Tibial artery (tissue), 4 donors: ENCODE data around the gene ATP13A4.

Experiments
- DNase-seq, 2 donors: peaks; one replicate each; pipeline ENCODE4 v3.0.0-alpha.2; 2019
- H3K27ac ChIP-seq, 2 donors: fragments of 200-600 bp; sonication (generic) in 1 of 2; 1 replicate in 1 of 2; 2 replicates in 1 of 2; pipeline ENCODE4 v1.5.1; 2018 to 2019; ENCODE audit warnings: mild to moderate bottlenecking in 1 of 2
- H3K27me3 ChIP-seq, 2 donors: fragments of 200-600 bp; sonication (generic) in 1 of 2; one replicate each; pipeline versions ENCODE4 v1.5.1 to v1.6.0; 2016 to 2019
- H3K36me3 ChIP-seq, 3 donors: fragments of 200-600 bp; sonication (generic) in 2 of 3; one replicate each; pipeline ENCODE4 v1.5.1; 2016 to 2019; ENCODE audit warnings: mild to moderate bottlenecking in 2 of 3
- H3K4me1 ChIP-seq, 4 donors: fragments of 200-600 bp; sonication (generic) in 2 of 4; 1 replicate in 3 of 4; 2 replicates in 1 of 4; pipeline ENCODE4 v1.5.1; 2016 to 2019
- H3K4me3 ChIP-seq, 2 donors: fragments of 200-600 bp; sonication (generic) in 1 of 2; 1 replicate in 1 of 2; 2 replicates in 1 of 2; pipeline ENCODE4 v1.5.1; 2018 to 2019; ENCODE audit warnings: mild to moderate bottlenecking in 2 of 2
- H3K9me3 ChIP-seq, 3 donors: fragments of 200-600 bp; sonication (generic) in 1 of 3; one replicate each; pipeline ENCODE4 v1.5.1; 2016 to 2019
- intact Hi-C: fragments of 100-400 bp; cut with DNase I; formaldehyde crosslinking; loops from one replicate; pipeline ENCODE4 v1.15.0; 2023; ENCODE audit warnings: low total_unique reads
- TF ChIP-seq, protein P1 (sequence below), 2 experiments: fragments of 200-600 bp in 1 of 2; fragments of 450-650 bp in 1 of 2; IDR thresholded peaks; one replicate each; pipeline ENCODE4 v1.5.1; 2017 to 2019; ENCODE audit warnings: antibody characterized with exemption in 2 of 2, mild to moderate bottlenecking in 1 of 2, moderate library complexity in 1 of 2

Gene ATP13A4

GRCh38 chr3:193474446-193474845 is 80.2 kb downstream of the ATP13A4 start:
- Histone ChIP-seq H3K27me3 (no peaks in the 10 kb centered on the region), H3K9me3 (no peaks in the 10 kb centered on the region), H3K4me1 (no peaks in the 10 kb centered on the region), H3K27ac (no peak overlapping the region), H3K4me3 (no peak overlapping the region), H3K36me3 (no peaks in the 10 kb centered on the region)
- intact Hi-C loops = no loop called here
- TF ChIP-seq, protein P1, sequence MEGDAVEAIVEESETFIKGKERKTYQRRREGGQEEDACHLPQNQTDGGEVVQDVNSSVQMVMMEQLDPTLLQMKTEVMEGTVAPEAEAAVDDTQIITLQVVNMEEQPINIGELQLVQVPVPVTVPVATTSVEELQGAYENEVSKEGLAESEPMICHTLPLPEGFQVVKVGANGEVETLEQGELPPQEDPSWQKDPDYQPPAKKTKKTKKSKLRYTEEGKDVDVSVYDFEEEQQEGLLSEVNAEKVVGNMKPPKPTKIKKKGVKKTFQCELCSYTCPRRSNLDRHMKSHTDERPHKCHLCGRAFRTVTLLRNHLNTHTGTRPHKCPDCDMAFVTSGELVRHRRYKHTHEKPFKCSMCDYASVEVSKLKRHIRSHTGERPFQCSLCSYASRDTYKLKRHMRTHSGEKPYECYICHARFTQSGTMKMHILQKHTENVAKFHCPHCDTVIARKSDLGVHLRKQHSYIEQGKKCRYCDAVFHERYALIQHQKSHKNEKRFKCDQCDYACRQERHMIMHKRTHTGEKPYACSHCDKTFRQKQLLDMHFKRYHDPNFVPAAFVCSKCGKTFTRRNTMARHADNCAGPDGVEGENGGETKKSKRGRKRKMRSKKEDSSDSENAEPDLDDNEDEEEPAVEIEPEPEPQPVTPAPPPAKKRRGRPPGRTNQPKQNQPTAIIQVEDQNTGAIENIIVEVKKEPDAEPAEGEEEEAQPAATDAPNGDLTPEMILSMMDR (IDR thresholded peaks at IDR 0.05) = no peak
- no peak for DNase-seq

- H3K27me3 ChIP-seq = no peaks in the 10 kb centered on the region
- no peak overlapping the region for H3K4me3 ChIP-seq
- DNase-seq = no peak
- TF ChIP-seq, protein P1 (IDR thresholded peaks at IDR 0.05) = no peak
- H3K9me3 ChIP-seq = no peaks in the 10 kb centered on the region
- no peak overlapping the region for H3K27ac ChIP-seq
- H3K4me1 ChIP-seq = no peaks in the 10 kb centered on the region
- no peaks in the 10 kb centered on the region for H3K36me3 ChIP-seq
- intact Hi-C loops = no loop called here
Measured at GRCh38 chr3:193470710-193471109, 84.0 kb downstream of the ATP13A4 start.

GRCh38 chr3:193465992-193466608 is 88.6 kb downstream of the ATP13A4 start:
- Histone ChIP-seq H3K9me3 (no peaks in the 10 kb centered on the region), H3K36me3 (no peaks in the 10 kb centered on the region), H3K4me1 (no peaks in the 10 kb centered on the region), H3K4me3 (no peak overlapping the region), H3K27ac (no peak overlapping the region), H3K27me3 (no peaks in the 10 kb centered on the region)
- intact Hi-C loops = loop anchor here (1.0 kb wide), 1 partner anchor 31 kb away; no protein-coding TSS in a partner anchor
- TF ChIP-seq, protein P1 (IDR thresholded peaks at IDR 0.05) = no peak
- no peak for DNase-seq

DNA sequence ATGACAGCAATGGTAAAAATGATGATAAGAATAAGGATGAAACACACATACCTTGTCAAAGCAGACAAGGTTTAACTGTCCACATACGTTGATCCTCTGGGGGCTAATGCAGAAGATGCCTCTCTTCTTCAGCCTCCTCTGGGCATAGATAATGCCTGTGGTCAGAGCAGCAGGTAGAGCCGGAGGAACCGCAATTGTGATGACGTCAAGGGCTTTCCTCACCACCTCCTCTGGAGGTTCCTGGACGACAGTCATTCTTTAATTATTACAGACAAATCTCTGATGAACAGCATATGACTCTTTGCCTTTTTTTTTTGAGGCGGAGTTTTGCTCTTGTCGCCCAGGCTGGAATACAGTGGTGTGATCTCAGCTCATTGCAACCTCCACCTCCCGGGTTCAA is 89.8 kb downstream of the ATP13A4 start:
- Histone ChIP-seq H3K27ac (no peak overlapping the region), H3K27me3 (no peaks in the 10 kb centered on the region), H3K4me3 (no peak overlapping the region), H3K9me3 (no peaks in the 10 kb centered on the region), H3K36me3 (no peaks in the 10 kb centered on the region), H3K4me1 (no peaks in the 10 kb centered on the region)
- intact Hi-C loops = loop anchor here (1.0 kb wide), 1 partner anchor 32 kb away; no protein-coding TSS in a partner anchor
- no peak for DNase-seq
- TF ChIP-seq, protein P1 (IDR thresholded peaks at IDR 0.05) = no peak

DNA sequence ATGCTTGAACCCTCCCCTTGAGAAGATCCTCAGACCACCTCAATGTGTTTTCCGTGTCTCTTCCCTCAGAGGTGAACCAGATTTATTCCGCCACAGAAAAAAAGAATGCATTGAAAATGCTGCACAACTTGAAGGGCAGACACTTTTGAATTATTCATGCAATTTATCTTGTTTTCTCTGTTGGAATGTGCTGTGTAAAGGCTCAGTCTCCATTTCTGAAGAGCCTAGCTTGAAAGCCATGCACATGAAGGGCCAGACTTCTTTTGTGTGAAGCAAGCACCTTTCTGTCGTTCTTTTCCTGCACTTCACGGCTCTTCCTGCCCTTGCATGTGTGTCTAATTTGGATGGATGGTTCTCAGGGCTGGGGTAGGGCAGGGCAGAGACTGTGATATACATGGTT is 97.2 kb downstream of the ATP13A4 start:
- Histone ChIP-seq H3K4me1 (no peaks in the 10 kb centered on the region), H3K9me3 (no peaks in the 10 kb centered on the region), H3K4me3 (no peak overlapping the region), H3K27ac (no peak overlapping the region), H3K27me3 (no peaks in the 10 kb centered on the region), H3K36me3 (no peaks in the 10 kb centered on the region)
- no peak for DNase-seq
- TF ChIP-seq, protein P1 (IDR thresholded peaks at IDR 0.05) = no peak
- intact Hi-C loops = no loop called here

DNA sequence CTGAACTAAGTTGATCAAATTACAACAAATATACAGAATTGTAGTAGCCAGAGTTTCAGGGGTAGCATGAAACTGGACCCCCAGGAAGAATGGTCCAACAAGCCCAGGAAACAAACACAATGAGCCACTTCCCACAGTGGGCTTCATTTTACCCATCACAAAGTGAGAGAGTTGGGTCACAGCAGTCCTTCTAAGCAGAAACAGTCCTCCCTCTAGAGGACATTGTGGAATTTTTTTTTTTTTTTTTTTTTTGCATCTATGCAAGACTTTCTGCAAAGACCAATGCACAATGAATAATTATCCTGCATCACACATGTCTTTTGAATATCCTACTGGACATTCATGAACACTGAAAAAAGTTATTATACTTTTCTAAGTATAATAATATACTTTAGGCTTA is 102.4 kb downstream of the ATP13A4 start:
- H3K4me3 ChIP-seq = no peak overlapping the region
- H3K9me3 ChIP-seq = no peaks in the 10 kb centered on the region
- no peaks in the 10 kb centered on the region for H3K4me1 ChIP-seq
- no peaks in the 10 kb centered on the region for H3K27me3 ChIP-seq
- intact Hi-C loops = no loop called here
- H3K27ac ChIP-seq = no peak overlapping the region
- DNase-seq = no peak
- H3K36me3 ChIP-seq = no peaks in the 10 kb centered on the region
- TF ChIP-seq, protein P1 (IDR thresholded peaks at IDR 0.05) = no peak
